Measurements from ENCODE around the gene MBTD1. TPM values are rescaled to one million over a fixed set of nuclear protein-coding genes. Genes with fewer than 3 reads are reported as not detected.

Gene MBTD1
- total RNA-seq, 2 donors from 2014 or later: 6.9 to 18.3 TPM

DNA sequence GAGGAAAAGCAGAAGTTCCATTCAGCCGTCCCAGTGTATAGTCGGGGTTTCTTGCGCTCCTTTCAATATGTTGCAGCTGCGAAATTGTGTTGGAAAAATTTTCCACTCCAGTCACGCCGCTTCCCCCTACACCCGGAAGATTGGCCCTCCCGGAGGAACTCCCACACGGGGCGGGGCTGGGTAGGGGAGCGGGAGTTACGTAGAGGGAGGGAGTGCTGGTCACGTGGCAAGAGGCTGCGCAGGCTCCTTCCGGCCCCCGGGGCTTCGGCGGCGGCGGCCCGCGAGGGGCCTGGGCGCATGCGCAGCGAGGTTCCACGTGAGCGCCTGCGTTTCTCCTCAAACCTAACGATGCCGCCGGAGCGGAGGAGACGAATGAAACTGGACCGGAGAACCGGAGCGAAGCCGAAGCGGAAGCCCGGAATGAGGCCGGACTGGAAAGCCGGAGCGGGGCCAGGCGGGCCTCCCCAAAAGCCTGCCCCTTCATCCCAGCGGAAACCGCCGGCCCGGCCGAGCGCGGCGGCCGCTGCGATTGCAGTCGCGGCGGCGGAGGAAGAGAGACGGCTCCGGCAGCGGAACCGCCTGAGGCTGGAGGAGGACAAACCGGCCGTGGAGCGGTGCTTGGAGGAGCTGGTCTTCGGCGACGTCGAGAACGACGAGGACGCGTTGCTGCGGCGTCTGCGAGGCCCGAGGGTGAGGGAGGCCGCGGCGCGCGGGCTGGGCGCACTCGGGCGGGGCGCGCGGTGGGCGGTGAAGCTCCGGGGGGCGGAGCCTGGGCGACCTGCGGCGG is 581 bp upstream of the MBTD1 start, which contains the start of gene UTP18:
Gene UTP18 (plus strand): TSS at position 310 of the 787 bp plus-strand sequence. CDS start 39 bp downstream, at position 349.
- peaks cover 26 to 45% of the 10 kb centered on the region in 2 donors for H3K4me1 ChIP-seq (ENCODE audit: control insufficient read depth in 1 of 2, low read depth in 2 of 2)
- TF ChIP-seq, protein P1, sequence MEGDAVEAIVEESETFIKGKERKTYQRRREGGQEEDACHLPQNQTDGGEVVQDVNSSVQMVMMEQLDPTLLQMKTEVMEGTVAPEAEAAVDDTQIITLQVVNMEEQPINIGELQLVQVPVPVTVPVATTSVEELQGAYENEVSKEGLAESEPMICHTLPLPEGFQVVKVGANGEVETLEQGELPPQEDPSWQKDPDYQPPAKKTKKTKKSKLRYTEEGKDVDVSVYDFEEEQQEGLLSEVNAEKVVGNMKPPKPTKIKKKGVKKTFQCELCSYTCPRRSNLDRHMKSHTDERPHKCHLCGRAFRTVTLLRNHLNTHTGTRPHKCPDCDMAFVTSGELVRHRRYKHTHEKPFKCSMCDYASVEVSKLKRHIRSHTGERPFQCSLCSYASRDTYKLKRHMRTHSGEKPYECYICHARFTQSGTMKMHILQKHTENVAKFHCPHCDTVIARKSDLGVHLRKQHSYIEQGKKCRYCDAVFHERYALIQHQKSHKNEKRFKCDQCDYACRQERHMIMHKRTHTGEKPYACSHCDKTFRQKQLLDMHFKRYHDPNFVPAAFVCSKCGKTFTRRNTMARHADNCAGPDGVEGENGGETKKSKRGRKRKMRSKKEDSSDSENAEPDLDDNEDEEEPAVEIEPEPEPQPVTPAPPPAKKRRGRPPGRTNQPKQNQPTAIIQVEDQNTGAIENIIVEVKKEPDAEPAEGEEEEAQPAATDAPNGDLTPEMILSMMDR (IDR thresholded peaks at IDR 0.05): no peak
- peak; percentile 80 for DNase-seq (ENCODE audit: low spot score)

DNA sequence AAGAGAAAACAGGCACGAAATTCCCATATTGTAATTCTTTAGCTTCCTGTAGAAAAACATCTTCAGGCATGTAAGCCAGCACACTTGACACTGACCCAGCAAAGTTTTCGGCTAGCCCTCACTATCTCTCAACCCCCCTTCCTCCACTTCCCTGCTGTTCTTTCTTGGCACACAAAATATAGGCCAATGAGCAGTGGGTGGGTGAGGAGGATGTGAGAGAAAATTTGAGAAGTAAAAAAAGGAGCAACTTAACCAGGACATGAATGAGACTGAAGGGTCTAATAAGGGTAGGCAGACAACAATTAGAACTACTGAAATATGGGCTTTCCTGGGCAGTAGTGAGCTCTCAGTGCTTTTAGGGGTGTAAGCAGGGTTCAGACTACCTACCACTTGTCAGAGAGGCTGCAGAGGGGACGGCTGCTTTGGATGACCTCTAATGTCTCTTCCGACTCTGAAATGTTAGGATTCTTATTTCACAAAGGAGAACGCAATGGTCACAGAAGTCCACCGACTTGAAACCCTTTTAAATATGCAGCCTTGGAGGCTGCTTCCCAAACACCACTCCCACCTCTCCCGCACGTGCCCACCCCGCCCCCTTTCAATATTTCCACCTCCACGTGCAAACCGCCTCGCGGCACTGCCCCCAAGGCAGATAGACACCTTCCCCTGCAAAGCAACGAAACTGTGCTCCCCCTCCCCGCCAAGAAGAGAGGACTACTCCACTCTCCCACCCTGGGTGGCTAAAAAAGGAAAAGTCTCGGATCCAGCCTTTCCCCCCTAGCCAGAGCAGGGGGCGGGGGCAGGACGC is 889 bp downstream of the MBTD1 start:
- Histone ChIP-seq H3K27ac (no peak overlapping the region), H3K4me1 (ENCODE audit: control insufficient read depth in 1 of 2, low read depth in 2 of 2) (peaks cover 26 to 45% of the 10 kb centered on the region in 2 donors), H3K36me3 (no peaks in the 10 kb centered on the region), H3K27me3 (replicated peaks; ENCODE audit: insufficient read depth) (no peaks in the 10 kb centered on the region), H3K4me3 (peak overlapping the region; percentile 86), H3K9me3 (no peaks in the 10 kb centered on the region)
- DNase-seq (ENCODE audit: low spot score) (no peak), ATAC-seq (ENCODE audit: insufficient number of reproducible peaks, low FRiP score, low read depth) (no peak)
- TF ChIP-seq, protein P1 (IDR thresholded peaks at IDR 0.05): no peak

More for the DNA sequence above, 581 bp upstream of the MBTD1 start, which contains the start of gene UTP18:
- Histone ChIP-seq H3K9me3 (no peaks in the 10 kb centered on the region), H3K36me3 (no peaks in the 10 kb centered on the region), H3K27ac (peak within 1 kb of the TSS; percentile 91 to 97), H3K4me3 (peak within 1 kb of the TSS; percentile 86), H3K27me3 (replicated peaks; ENCODE audit: insufficient read depth) (no peaks in the 10 kb centered on the region)
- ATAC-seq (ENCODE audit: insufficient number of reproducible peaks, low FRiP score, low read depth): peak; percentile 99

DNA sequence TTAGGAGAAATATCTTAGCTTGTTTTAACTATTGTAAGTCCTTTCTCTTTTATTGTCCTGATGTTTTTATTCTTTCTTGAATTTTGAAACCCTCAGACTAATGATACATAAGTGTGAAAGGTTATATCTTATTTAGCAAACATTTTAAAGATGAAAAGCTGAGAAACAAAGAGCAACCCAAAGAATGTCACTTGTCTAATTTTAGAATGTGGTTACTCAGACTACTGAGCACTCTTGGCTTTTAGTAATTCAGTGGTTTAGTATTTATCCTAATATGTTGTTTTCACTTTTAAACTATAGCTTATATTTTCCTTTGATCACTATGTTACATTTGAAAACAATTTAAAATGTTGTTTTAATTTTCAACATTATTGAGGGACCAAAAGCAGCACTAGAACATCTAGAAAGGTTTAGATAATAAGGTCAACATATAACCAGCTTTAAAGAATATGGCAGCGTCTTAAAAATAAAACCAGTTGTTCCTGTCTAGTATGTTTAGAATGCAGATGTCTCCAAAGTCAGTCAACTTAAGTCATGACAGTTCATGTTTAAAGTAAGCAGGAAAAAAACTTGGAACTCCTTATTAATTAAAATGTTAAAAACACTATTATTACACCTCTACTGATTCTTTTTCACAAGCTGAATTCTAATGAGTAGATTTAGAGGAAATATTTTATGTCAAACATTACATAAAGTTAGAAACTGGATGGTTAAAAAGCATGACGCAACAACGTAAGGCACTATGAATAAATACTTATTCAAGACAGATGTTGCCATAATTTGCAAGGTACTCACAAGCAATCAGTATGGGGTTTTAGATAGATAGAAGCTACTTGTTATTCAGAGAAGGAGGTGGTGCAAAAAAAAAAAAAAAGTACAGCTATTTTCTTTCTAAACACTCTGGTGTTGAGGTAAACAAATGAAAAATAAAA is 2.4 kb downstream of the MBTD1 start:
- Histone ChIP-seq H3K9me3 (no peaks in the 10 kb centered on the region), H3K4me1 (ENCODE audit: control insufficient read depth in 1 of 2, low read depth in 2 of 2) (peaks cover 20 to 39% of the 10 kb centered on the region in 2 donors), H3K36me3 (no peaks in the 10 kb centered on the region), H3K27ac (no peak overlapping the region), H3K27me3 (replicated peaks; ENCODE audit: insufficient read depth) (no peaks in the 10 kb centered on the region), H3K4me3 (no peak overlapping the region)
- ATAC-seq (ENCODE audit: insufficient number of reproducible peaks, low FRiP score, low read depth) (no peak), DNase-seq (ENCODE audit: low spot score) (no peak)
- TF ChIP-seq, protein P1 (IDR thresholded peaks at IDR 0.05): no peak

DNA sequence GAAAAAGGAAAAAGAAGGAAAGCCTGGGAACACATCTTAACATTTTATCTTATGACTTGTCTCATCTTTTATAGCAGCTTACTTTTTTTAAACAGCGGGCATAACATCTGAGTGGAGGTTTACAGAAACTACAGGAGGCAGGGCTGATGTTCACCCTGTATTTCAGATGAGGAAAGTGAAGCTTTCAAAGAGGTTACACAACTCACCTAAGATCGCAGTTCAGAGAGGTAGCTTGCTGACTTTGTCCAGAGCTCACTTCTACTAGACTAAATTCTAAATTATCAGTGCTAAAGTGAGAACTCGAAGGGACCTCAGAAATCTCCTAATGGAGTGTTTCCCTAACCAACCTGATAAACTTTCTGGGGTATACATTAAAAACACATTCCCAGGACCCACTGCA is 3.7 kb downstream of the MBTD1 start:
- peaks cover 8 to 28% of the 10 kb centered on the region in 2 donors for H3K4me1 ChIP-seq (ENCODE audit: control insufficient read depth in 1 of 2, low read depth in 2 of 2)
- no peaks in the 10 kb centered on the region for H3K27me3 ChIP-seq (replicated peaks; ENCODE audit: insufficient read depth)
- DNase-seq (ENCODE audit: low spot score) (no peak), ATAC-seq (ENCODE audit: insufficient number of reproducible peaks, low FRiP score, low read depth) (no peak)
- no peaks in the 10 kb centered on the region for H3K9me3 ChIP-seq
- no peak overlapping the region for H3K27ac ChIP-seq
- H3K4me3 ChIP-seq: no peak overlapping the region
- TF ChIP-seq, protein P1 (IDR thresholded peaks at IDR 0.05): no peak
- no peaks in the 10 kb centered on the region for H3K36me3 ChIP-seq

All from thoracic aorta (tissue), 2 donors.